Hepatocyte (in vitro differentiated cells): ENCODE data around the gene MRPL2.

ENCODE experiments used
- EZH2 ChIP-seq: fragments of 200-600 bp; sonication (generic); IDR thresholded peaks from 2 replicates; pipeline ENCODE4 v1.6.1; 2016; ENCODE audit warnings: antibody characterized with exemption, mild to moderate bottlenecking, borderline replicate concordance
- TF ChIP-seq, protein P1 (sequence below): fragments of 200-600 bp; sonication (generic); IDR thresholded peaks from 2 replicates; pipeline ENCODE4 v1.5.1; 2016; ENCODE audit warnings: antibody characterized with exemption, mild to moderate bottlenecking; ENCODE audit not compliant: poor library complexity

DNA sequence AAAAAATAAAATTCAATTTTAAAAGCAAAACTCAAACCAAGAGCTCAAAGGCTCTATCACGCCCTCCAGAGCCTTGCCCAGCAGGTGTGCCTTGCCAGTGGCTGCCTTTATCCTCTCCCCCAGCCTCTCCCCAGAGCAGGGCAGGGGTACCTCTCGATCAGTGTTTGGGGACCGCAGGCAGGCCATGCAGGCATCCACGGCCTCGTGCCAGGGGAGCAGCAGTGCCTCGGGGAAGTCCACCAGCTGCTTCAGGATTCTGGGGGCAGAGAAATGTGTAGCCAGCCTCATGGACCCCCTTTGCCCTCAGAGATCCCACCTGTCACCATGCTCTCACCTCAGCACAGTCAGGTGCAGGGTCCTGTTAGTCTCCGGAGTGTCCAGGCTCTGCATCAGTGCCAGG, 11.2 kb downstream of the MRPL2 start:
- TF ChIP-seq, protein P1, sequence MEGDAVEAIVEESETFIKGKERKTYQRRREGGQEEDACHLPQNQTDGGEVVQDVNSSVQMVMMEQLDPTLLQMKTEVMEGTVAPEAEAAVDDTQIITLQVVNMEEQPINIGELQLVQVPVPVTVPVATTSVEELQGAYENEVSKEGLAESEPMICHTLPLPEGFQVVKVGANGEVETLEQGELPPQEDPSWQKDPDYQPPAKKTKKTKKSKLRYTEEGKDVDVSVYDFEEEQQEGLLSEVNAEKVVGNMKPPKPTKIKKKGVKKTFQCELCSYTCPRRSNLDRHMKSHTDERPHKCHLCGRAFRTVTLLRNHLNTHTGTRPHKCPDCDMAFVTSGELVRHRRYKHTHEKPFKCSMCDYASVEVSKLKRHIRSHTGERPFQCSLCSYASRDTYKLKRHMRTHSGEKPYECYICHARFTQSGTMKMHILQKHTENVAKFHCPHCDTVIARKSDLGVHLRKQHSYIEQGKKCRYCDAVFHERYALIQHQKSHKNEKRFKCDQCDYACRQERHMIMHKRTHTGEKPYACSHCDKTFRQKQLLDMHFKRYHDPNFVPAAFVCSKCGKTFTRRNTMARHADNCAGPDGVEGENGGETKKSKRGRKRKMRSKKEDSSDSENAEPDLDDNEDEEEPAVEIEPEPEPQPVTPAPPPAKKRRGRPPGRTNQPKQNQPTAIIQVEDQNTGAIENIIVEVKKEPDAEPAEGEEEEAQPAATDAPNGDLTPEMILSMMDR: no peak
- TF ChIP-seq EZH2: no peak
